Measurements from ENCODE around the gene KRT10.

GRCh38 chr17:40777971-40778370 lies 44.4 kb downstream of the KRT10 start:
- TF ChIP-seq MAX (IDR thresholded peaks at IDR 0.05) (no peak), SP1 (IDR thresholded peaks at IDR 0.05) (no peak), CTCF (IDR thresholded peaks at IDR 0.05; ENCODE audit: low read depth, low read length, missing input control) (no peak), FOXA1 (IDR thresholded peaks at IDR 0.05) (no peak), YY1 (IDR thresholded peaks at IDR 0.05) (no peak), ATF3 (IDR thresholded peaks at IDR 0.05) (no peak), EGR1 (IDR thresholded peaks at IDR 0.05; ENCODE audit: low read depth in 2 of 2) (no peak), REST (IDR thresholded peaks at IDR 0.05) (no peak), GABPA (IDR thresholded peaks at IDR 0.05 in 1 of 2, conservative IDR thresholded peaks at IDR 0.05 in 1 of 2) (no peak)
